ENCODE data around the gene ARHGAP20.
"Not testable (repeated sequence)": the region's sequence is repeated elsewhere in the genome, so short reads cannot be mapped to it uniquely, and the experiment has no call there.

ARHGAP20 gene

DNA sequence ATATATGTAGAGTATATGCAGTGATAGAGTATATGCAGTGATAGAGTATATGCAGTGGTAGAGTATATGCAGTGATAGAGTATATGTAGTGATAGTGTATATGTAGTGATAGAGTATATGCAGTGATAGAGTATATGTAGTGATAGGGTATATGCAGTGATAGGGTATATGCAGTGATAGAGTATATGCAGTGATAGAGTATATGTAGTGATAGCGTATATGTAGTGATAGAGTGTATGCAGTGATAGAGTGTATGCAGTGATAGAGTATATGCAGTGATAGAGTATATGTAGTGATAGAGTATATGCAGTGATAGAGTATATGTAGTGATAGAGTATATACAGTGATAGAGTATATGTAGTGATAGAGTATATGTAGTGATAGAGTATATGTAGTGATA lies 92.9 kb downstream of the ARHGAP20 start:
- H3K9me3 ChIP-seq (ENCODE audit: control insufficient read depth in 2 of 2, low read length in 2 of 2); H3K4me3 ChIP-seq (ENCODE audit: low read length in 2 of 2); H3K36me3 ChIP-seq (ENCODE audit: control insufficient read depth in 2 of 2, insufficient read depth in 2 of 2, low read length in 2 of 2); H3K27ac ChIP-seq (ENCODE audit: low read depth in 2 of 2, low read length in 2 of 2); H3K9ac ChIP-seq (ENCODE audit: low read depth in 1 of 2, low read length in 2 of 2); H3K27me3 ChIP-seq (ENCODE audit: control insufficient read depth in 2 of 2, insufficient read depth in 2 of 2, low read length in 2 of 2); H3K4me1 ChIP-seq (ENCODE audit: control insufficient read depth in 2 of 2, insufficient read depth in 2 of 2, low read length in 2 of 2): not testable (repeated sequence)

GRCh38 chr11:110614031-110614430 lies 98.2 kb downstream of the ARHGAP20 start:
- Histone ChIP-seq H3K27me3 (ENCODE audit: control insufficient read depth in 2 of 2, insufficient read depth in 2 of 2, low read length in 2 of 2) (no peaks in the 10 kb centered on the region), H3K27ac (ENCODE audit: low read depth in 2 of 2, low read length in 2 of 2) (no peak overlapping the region), H3K9me3 (ENCODE audit: control insufficient read depth in 2 of 2, low read length in 2 of 2) (no peaks in the 10 kb centered on the region), H3K36me3 (ENCODE audit: control insufficient read depth in 2 of 2, insufficient read depth in 2 of 2, low read length in 2 of 2) (no peaks in the 10 kb centered on the region), H3K4me1 (ENCODE audit: control insufficient read depth in 2 of 2, insufficient read depth in 2 of 2, low read length in 2 of 2) (no peaks in the 10 kb centered on the region), H3K9ac (ENCODE audit: low read depth in 1 of 2, low read length in 2 of 2) (no peak overlapping the region), H3K4me3 (ENCODE audit: low read length in 2 of 2) (no peak overlapping the region)

DNA sequence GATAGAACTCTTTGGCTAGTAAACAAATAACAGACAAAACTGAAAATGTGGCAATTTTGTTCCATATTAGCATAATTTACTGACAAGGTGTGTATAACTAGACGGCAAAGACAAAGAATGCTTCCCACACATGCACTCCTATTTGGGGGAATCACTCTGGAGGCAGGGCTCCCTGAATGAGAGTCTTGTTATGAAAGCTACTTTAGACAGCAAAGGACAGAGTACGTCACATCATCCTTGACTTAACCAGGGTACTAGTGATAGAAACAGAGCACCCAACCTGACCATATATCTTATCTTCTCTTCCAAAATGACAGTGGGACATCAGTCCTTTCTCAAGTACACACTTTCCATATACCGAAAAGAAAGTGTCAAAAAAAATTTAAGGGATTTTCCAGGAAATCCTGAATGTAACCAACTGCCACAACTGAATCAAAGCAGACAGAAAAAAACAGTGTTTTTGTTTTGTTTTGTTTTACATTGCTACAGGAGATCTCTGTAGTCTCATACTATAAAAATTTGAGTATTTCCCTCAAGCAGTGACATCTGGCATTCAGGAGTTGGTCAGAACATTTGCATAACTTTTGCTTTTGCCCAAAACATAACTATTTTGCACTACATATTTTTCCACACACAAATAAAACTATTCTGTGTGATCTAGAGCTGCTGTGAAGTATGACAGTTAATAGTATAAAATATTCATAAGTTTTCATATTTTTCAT lies 98.9 kb downstream of the ARHGAP20 start:
- Histone ChIP-seq H3K36me3 (ENCODE audit: control insufficient read depth in 2 of 2, insufficient read depth in 2 of 2, low read length in 2 of 2) (no peaks in the 10 kb centered on the region), H3K4me1 (ENCODE audit: control insufficient read depth in 2 of 2, insufficient read depth in 2 of 2, low read length in 2 of 2) (no peaks in the 10 kb centered on the region), H3K27ac (ENCODE audit: low read depth in 2 of 2, low read length in 2 of 2) (no peak overlapping the region), H3K9ac (ENCODE audit: low read depth in 1 of 2, low read length in 2 of 2) (no peak overlapping the region), H3K4me3 (ENCODE audit: low read length in 2 of 2) (no peak overlapping the region), H3K9me3 (ENCODE audit: control insufficient read depth in 2 of 2, low read length in 2 of 2) (no peaks in the 10 kb centered on the region), H3K27me3 (ENCODE audit: control insufficient read depth in 2 of 2, insufficient read depth in 2 of 2, low read length in 2 of 2) (no peaks in the 10 kb centered on the region)

GRCh38 chr11:110606415-110606814 lies 105.8 kb downstream of the ARHGAP20 start:
- Histone ChIP-seq H3K9ac (ENCODE audit: low read depth in 1 of 2, low read length in 2 of 2) (no peak overlapping the region), H3K4me1 (ENCODE audit: control insufficient read depth in 2 of 2, insufficient read depth in 2 of 2, low read length in 2 of 2) (no peaks in the 10 kb centered on the region), H3K36me3 (ENCODE audit: control insufficient read depth in 2 of 2, insufficient read depth in 2 of 2, low read length in 2 of 2) (no peaks in the 10 kb centered on the region), H3K27ac (ENCODE audit: low read depth in 2 of 2, low read length in 2 of 2) (no peak overlapping the region), H3K9me3 (ENCODE audit: control insufficient read depth in 2 of 2, low read length in 2 of 2) (no peaks in the 10 kb centered on the region), H3K4me3 (ENCODE audit: low read length in 2 of 2) (no peak overlapping the region), H3K27me3 (ENCODE audit: control insufficient read depth in 2 of 2, insufficient read depth in 2 of 2, low read length in 2 of 2) (no peaks in the 10 kb centered on the region)

DNA sequence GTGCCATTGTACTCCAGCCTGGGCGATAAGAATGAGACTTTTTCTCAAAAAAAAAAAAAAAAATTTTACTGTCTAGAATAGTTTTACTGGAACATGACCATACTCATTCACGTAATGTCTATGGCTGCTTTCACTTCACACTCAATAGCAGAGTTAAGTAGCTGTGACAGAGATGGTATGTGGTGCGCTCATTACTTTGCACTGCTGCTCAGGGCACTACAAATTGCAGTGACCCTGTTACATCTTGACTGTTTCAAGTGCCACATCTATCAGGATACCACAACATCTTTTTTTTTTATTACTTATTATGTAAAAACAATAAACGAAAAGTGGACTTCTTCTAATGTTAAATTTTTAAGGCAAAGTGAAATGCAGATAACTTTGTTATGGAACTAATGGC lies 110.3 kb downstream of the ARHGAP20 start:
- no peak overlapping the region for H3K9ac ChIP-seq (ENCODE audit: low read depth in 1 of 2, low read length in 2 of 2)
- H3K4me1 ChIP-seq (ENCODE audit: control insufficient read depth in 2 of 2, insufficient read depth in 2 of 2, low read length in 2 of 2), result no peaks in the 10 kb centered on the region
- no peaks in the 10 kb centered on the region for H3K27me3 ChIP-seq (ENCODE audit: control insufficient read depth in 2 of 2, insufficient read depth in 2 of 2, low read length in 2 of 2)
- no peak overlapping the region for H3K4me3 ChIP-seq (ENCODE audit: low read length in 2 of 2)
- peaks cover 0 to 3% of the 10 kb centered on the region in 2 donors for H3K36me3 ChIP-seq (ENCODE audit: control insufficient read depth in 2 of 2, insufficient read depth in 2 of 2, low read length in 2 of 2)
- no peaks in the 10 kb centered on the region for H3K9me3 ChIP-seq (ENCODE audit: control insufficient read depth in 2 of 2, low read length in 2 of 2)
- H3K27ac ChIP-seq (ENCODE audit: low read depth in 2 of 2, low read length in 2 of 2), result no peak overlapping the region

GRCh38 chr11:110600322-110600721 lies 111.9 kb downstream of the ARHGAP20 start:
- Histone ChIP-seq H3K9ac (ENCODE audit: low read depth in 1 of 2, low read length in 2 of 2) (no peak overlapping the region), H3K4me1 (ENCODE audit: control insufficient read depth in 2 of 2, insufficient read depth in 2 of 2, low read length in 2 of 2) (no peaks in the 10 kb centered on the region), H3K27me3 (ENCODE audit: control insufficient read depth in 2 of 2, insufficient read depth in 2 of 2, low read length in 2 of 2) (no peaks in the 10 kb centered on the region), H3K27ac (ENCODE audit: low read depth in 2 of 2, low read length in 2 of 2) (no peak overlapping the region), H3K36me3 (ENCODE audit: control insufficient read depth in 2 of 2, insufficient read depth in 2 of 2, low read length in 2 of 2) (peaks cover 0 to 3% of the 10 kb centered on the region in 2 donors), H3K4me3 (ENCODE audit: low read length in 2 of 2) (no peak overlapping the region), H3K9me3 (ENCODE audit: control insufficient read depth in 2 of 2, low read length in 2 of 2) (no peaks in the 10 kb centered on the region)

DNA sequence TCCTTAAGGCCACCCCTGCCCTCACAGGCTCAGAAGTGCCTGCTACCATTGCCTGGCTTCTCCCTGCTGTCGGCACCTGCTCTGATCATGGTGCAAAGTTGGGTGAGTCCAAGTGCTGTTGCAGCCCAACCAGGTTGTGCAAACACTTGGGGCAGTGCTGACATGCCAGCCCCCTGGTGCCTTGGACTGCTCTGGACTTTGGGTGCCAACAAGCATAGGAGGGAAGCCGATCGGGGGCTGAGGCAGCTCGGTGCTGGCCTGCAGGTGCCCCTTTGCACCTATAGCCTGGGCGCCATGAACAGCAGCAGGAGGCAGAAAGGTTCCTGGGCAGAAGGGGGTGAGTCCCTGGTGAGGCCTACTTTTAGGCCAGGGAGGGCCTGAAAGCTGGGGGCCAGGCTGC lies 113.0 kb downstream of the ARHGAP20 start:
- H3K27me3 ChIP-seq (ENCODE audit: control insufficient read depth in 2 of 2, insufficient read depth in 2 of 2, low read length in 2 of 2), result no peaks in the 10 kb centered on the region
- no peaks in the 10 kb centered on the region for H3K9me3 ChIP-seq (ENCODE audit: control insufficient read depth in 2 of 2, low read length in 2 of 2)
- H3K4me3 ChIP-seq (ENCODE audit: low read length in 2 of 2), result no peak overlapping the region
- H3K27ac ChIP-seq (ENCODE audit: low read depth in 2 of 2, low read length in 2 of 2), result no peak overlapping the region
- no peaks in the 10 kb centered on the region for H3K4me1 ChIP-seq (ENCODE audit: control insufficient read depth in 2 of 2, insufficient read depth in 2 of 2, low read length in 2 of 2)
- H3K36me3 ChIP-seq (ENCODE audit: control insufficient read depth in 2 of 2, insufficient read depth in 2 of 2, low read length in 2 of 2), result peaks cover 0 to 3% of the 10 kb centered on the region in 2 donors
- H3K9ac ChIP-seq (ENCODE audit: low read depth in 1 of 2, low read length in 2 of 2), result no peak overlapping the region

GRCh38 chr11:110598725-110599124 lies 113.5 kb downstream of the ARHGAP20 start:
- no peak overlapping the region for H3K9ac ChIP-seq (ENCODE audit: low read depth in 1 of 2, low read length in 2 of 2)
- no peak overlapping the region for H3K27ac ChIP-seq (ENCODE audit: low read depth in 2 of 2, low read length in 2 of 2)
- no peak overlapping the region for H3K4me3 ChIP-seq (ENCODE audit: low read length in 2 of 2)
- no peaks in the 10 kb centered on the region for H3K27me3 ChIP-seq (ENCODE audit: control insufficient read depth in 2 of 2, insufficient read depth in 2 of 2, low read length in 2 of 2)
- no peaks in the 10 kb centered on the region for H3K9me3 ChIP-seq (ENCODE audit: control insufficient read depth in 2 of 2, low read length in 2 of 2)
- peaks cover 0 to 3% of the 10 kb centered on the region in 2 donors for H3K36me3 ChIP-seq (ENCODE audit: control insufficient read depth in 2 of 2, insufficient read depth in 2 of 2, low read length in 2 of 2)
- no peaks in the 10 kb centered on the region for H3K4me1 ChIP-seq (ENCODE audit: control insufficient read depth in 2 of 2, insufficient read depth in 2 of 2, low read length in 2 of 2)

GRCh38 chr11:110587972-110588371 lies 124.3 kb downstream of the ARHGAP20 start:
- Histone ChIP-seq H3K9ac (ENCODE audit: low read depth in 1 of 2, low read length in 2 of 2) (no peak overlapping the region), H3K27ac (ENCODE audit: low read depth in 2 of 2, low read length in 2 of 2) (no peak overlapping the region), H3K4me3 (ENCODE audit: low read length in 2 of 2) (no peak overlapping the region)

DNA sequence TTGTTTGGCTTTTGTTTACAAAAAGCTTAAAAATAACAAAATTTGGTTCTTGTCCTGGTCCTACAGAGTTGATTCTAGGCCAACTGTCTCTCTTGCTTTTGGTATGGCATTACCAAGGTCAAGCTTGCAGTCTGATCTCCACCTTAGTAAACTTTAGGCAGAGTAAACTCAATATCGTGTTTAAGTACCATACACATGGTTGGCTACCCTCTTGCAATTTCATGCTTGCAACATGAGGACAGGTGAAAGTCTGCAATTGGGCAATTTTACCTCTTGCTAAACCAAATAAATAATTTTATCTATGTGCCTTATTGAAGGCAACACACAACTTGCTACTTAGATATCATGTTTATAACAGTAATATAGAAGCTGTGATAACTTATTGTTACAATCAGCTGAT lies 125.1 kb downstream of the ARHGAP20 start:
- Histone ChIP-seq H3K9ac (ENCODE audit: low read depth in 1 of 2, low read length in 2 of 2) (no peak overlapping the region), H3K4me1 (ENCODE audit: control insufficient read depth in 2 of 2, insufficient read depth in 2 of 2, low read length in 2 of 2) (peaks cover 4 to 9% of the 10 kb centered on the region in 2 donors), H3K4me3 (ENCODE audit: low read length in 2 of 2) (no peak overlapping the region), H3K27me3 (ENCODE audit: control insufficient read depth in 2 of 2, insufficient read depth in 2 of 2, low read length in 2 of 2) (no peaks in the 10 kb centered on the region), H3K9me3 (ENCODE audit: control insufficient read depth in 2 of 2, low read length in 2 of 2) (no peaks in the 10 kb centered on the region), H3K36me3 (ENCODE audit: control insufficient read depth in 2 of 2, insufficient read depth in 2 of 2, low read length in 2 of 2) (no peaks in the 10 kb centered on the region), H3K27ac (ENCODE audit: low read depth in 2 of 2, low read length in 2 of 2) (no peak overlapping the region)

More at GRCh38 chr11:110587972-110588371, 124.3 kb downstream of the ARHGAP20 start:
- H3K4me1 ChIP-seq (ENCODE audit: control insufficient read depth in 2 of 2, insufficient read depth in 2 of 2, low read length in 2 of 2), result peaks cover under 1 to 6% of the 10 kb centered on the region in 2 donors
- H3K9me3 ChIP-seq (ENCODE audit: control insufficient read depth in 2 of 2, low read length in 2 of 2), result no peaks in the 10 kb centered on the region
- no peaks in the 10 kb centered on the region for H3K27me3 ChIP-seq (ENCODE audit: control insufficient read depth in 2 of 2, insufficient read depth in 2 of 2, low read length in 2 of 2)
- no peaks in the 10 kb centered on the region for H3K36me3 ChIP-seq (ENCODE audit: control insufficient read depth in 2 of 2, insufficient read depth in 2 of 2, low read length in 2 of 2)

Data from mucosa of rectum (tissue), 2 donors.